Measurements from ENCODE around the gene ZNF598.

ZNF598 gene

DNA sequence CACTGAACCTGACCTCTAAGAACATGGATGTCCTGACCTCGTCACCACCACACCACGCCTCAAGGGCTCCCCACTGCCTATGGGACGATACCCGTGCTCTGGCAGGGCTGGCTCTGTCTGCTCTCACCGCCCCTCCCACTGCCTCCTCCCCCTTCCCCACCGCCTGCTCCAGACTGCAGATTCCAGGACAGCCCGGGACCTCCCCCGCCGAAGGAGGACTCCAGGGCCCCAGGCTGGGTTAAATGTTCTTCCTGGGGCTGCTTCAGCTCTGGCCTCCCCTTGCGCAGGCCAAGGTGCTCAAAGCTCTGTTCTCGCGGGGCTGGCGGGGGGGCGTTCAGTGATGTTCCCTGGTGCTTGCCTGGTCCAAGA is 13.1 kb upstream of the ZNF598 start:
- peak overlapping the region; percentile 54; the same call in 1 of the 2 replicates for H3K27ac ChIP-seq
- TF ChIP-seq, protein P1, sequence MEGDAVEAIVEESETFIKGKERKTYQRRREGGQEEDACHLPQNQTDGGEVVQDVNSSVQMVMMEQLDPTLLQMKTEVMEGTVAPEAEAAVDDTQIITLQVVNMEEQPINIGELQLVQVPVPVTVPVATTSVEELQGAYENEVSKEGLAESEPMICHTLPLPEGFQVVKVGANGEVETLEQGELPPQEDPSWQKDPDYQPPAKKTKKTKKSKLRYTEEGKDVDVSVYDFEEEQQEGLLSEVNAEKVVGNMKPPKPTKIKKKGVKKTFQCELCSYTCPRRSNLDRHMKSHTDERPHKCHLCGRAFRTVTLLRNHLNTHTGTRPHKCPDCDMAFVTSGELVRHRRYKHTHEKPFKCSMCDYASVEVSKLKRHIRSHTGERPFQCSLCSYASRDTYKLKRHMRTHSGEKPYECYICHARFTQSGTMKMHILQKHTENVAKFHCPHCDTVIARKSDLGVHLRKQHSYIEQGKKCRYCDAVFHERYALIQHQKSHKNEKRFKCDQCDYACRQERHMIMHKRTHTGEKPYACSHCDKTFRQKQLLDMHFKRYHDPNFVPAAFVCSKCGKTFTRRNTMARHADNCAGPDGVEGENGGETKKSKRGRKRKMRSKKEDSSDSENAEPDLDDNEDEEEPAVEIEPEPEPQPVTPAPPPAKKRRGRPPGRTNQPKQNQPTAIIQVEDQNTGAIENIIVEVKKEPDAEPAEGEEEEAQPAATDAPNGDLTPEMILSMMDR (conservative IDR thresholded peaks at IDR 0.05) = no peak

DNA sequence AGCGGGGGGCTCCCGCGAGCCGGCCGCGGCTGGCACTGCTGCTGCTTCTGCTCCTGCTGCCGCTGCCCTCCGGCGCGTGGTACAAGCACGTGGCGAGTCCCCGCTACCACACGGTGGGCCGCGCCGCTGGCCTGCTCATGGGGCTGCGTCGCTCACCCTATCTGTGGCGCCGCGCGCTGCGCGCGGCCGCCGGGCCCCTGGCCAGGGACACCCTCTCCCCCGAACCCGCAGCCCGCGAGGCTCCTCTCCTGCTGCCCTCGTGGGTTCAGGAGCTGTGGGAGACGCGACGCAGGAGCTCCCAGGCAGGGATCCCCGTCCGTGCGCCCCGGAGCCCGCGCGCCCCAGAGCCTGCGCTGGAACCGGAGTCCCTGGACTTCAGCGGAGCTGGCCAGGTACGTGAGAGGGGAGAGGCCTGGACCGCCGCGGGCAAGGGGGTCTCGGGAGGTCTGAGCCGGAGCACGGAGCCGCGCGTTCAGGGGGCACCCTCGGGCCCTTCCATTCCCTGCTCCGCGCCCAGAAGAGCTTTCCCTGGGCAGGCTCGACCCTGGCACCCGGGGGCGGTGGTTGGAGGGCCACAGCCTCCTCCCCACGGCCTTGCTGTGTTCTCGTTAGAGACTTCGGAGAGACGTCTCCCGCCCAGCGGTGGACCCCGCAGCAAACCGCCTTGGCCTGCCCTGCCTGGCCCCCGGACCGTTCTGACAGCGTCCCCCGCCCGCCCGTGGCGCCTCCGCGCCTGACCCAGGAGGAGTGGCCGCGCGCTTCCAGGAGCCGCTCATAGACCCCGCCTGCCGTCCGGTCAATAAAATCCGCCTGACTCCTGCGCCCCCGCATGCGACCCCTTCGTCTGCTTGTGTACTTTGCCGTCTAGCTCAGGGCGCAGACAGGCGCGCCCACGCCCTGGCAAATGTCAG is 10.6 kb upstream of the ZNF598 start:
- H3K27ac ChIP-seq = peak overlapping the region; percentile 4; the same call in 1 of the 2 replicates
- TF ChIP-seq, protein P1 (conservative IDR thresholded peaks at IDR 0.05) = no peak

DNA sequence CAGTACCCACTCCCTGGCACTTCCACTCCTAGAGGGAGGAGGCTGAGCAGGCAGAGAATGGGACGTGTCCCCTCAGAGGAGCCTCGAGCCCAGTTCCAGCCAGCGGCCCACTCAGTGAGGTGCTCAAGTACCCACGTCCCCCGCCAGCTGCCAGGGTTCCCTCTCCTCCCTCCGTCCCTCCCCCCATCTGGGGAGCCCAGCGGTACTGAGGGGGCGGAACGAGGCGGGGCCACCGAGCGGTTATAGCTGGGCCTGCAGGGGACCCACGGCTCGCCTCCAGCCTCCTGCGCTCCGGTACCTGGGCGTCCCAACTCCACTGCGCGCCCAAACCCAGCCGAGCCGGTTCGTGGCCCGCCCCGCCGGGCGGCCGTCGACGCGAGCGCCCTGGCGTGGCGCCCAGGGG is 9.9 kb upstream of the ZNF598 start, which contains the start of gene NPW:
NPW (plus strand) TSS at position 268 of the 403 bp plus-strand sequence.
- peak within 1 kb of the TSS; percentile 4; the same call in 1 of the 2 replicates for H3K27ac ChIP-seq
- TF ChIP-seq, protein P1 (conservative IDR thresholded peaks at IDR 0.05) = no peak

- H3K27ac ChIP-seq = no peak overlapping the region
- TF ChIP-seq, protein P1 (conservative IDR thresholded peaks at IDR 0.05) = no peak; the same call in 1 of the 2 replicates
Observed at GRCh38 chr16:2016407-2016922, 6.8 kb upstream of the ZNF598 start.

- no peak overlapping the region for H3K27ac ChIP-seq
- TF ChIP-seq, protein P1 (conservative IDR thresholded peaks at IDR 0.05) = no peak
Observed at GRCh38 chr16:2015947-2016208, 6.3 kb upstream of the ZNF598 start.

DNA sequence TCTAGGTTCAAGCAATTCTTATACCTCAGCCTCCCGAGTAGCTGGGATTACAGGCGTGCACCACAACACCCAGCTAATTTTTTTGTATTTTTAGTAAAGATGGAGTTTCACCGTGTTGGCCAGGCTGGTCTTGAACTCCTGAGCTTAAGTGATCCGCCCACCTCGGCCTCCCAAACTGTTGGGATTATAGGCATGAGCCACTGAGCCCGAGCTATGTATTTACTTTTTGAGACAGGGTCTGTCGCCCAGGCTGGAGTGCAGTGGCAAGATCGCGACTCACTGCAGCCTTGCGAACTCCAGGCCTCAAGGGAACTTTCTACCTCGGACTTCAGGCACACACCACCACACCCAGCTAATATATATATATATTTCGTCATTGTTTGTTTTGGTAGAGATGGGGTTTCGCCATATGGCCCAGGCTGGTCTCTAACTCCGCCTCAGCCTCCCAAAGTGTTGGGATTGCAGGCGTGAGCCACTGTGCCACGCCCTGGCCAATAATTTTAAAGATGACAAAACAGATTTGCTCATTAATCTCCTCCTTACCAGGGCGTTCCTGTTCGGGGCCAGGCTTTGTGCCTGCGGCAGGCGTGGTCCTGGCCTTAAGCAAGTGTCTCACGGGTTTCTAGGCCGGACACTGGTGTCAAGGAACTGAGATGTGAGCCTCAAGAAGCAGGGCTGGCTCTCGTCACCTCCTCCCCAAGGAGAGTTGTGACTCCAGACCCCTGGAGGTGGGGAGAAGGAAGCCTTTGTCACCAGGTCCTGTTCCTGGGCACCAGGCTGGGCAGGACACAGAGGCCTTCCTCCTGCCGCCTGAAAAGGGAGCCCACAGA is 5.7 kb upstream of the ZNF598 start:
- H3K27ac ChIP-seq = no peak overlapping the region

More for the DNA sequence above, 5.7 kb upstream of the ZNF598 start:
- TF ChIP-seq, protein P1 (conservative IDR thresholded peaks at IDR 0.05) = no peak

All from VCaP (cell line).